ENCODE data around the gene ARPC2.

ARPC2 gene

DNA sequence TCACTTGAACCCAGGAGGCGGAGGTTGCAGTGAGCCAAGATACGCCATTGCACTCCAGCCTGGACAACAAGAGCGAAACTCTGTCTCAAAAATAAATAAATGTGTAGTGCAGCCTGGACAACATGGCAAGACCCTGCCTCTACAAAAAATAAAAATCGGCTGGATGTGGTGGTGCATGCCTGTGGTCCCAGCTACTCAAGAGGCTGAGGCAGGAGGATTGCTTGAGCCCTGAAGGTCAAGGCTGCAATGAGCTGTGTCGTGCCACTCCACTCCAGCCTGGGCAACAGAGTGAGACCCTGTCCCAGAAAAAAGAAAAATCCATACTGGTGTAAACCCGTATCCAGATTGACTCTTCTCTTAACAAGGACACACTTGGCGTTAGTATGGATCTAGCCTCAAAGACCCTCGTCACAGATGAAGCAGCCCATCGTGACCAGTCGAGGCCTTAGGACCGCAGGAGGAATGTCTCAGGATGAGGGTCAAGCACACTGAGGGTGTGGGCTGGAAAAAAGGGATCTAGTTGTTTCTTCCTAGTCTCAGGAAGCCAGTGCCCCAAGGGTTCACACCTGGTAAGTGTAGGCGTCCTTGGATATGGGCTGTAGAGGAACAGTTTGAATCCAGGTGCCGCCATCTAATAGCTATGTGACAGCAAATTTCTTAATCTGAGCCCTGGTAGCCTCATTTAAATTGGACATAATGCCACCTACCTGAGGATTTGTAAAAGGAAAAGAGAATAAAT, 39.8 kb downstream of the ARPC2 start:
- DNase-seq = no peak

DNA sequence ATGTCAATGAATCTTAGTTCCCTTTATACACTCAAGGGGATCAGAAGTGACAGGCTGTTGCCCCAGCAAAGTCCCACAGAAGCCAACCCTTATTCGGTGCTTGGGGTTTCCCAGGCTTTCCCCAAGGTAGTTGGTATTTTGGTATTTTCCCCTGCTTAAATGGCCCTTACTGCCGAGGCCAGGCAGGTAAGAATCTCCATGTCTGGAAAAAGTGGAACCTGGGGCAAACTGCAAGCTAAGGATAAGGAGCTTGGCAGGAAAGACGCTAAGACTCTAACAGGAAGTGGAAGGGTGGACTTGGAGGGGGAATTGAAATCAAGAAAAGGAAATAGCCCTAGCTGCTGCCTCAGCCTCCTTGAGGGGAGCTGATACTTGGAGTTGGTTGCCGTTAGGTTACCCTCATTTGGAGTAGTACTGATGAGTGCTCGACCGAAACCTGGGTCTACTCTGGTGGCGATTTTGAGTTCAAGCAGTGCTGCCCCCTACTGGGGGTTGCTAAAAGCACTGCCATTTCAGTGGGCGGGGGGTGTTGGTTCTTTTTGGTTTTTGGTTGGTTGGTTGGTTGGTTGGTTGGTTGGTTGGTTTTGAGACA, 40.5 kb downstream of the ARPC2 start:
- DNase-seq = no peak

DNA sequence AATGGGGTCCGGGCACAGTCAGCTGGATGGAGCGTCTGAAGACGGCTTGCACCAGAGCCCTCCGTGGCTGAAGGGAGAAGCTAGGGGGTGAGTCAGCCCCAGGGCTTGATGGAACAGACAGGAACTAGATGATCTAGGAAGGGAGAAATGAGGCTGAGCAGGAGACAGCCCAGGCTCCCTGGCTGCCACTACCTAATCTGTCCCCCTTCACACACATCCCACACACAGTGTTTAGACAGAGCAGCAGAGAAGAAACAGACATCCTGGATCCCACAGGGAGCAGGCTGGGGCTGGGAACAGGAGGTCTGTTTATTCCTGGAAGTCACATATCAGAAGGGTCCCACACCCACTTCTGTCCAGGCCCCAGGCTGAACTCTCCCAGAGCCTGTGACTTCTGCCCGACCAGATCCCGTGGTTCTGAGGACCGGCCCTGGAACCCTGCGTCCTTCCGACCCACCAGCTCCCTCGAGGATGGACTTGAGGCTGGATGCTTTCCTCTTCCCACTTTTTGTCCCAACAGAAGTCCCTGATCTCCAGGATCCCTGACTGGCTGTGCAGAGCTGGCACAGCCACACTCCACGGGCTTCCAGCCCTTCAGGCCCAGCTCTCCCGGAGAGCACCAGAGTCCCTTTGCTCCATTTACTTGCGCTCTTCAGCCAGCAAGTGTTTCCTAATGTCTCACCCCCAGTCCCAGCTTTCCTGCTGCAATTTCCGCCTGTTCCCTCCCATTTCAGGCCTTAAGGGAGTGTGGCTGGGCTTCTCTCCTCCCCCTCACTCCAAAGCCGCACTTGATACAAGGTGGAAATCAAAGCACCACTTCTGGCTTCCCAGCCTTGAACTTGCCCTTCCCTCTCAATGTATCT, 42.3 kb downstream of the ARPC2 start:
- no peak for DNase-seq

DNA sequence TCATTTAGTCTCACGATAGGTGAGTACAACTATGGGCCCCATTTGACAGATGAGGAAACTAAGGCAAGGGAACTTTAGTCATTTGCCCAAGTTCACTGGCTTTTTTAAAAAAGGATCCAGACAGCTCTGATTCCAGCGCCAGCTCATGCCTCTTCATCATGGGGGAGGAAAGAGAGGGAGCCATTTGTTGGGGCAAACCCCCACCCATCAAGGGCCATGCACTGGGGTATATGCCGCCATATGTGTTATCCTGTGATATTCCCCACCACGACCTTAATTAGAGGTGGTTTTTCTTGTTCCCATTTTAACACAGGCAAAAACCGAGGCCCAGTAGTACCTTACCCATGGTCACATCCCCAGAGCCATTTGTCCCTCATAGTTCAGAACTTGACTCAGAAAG, 43.2 kb downstream of the ARPC2 start:
- DNase-seq = no peak

DNA sequence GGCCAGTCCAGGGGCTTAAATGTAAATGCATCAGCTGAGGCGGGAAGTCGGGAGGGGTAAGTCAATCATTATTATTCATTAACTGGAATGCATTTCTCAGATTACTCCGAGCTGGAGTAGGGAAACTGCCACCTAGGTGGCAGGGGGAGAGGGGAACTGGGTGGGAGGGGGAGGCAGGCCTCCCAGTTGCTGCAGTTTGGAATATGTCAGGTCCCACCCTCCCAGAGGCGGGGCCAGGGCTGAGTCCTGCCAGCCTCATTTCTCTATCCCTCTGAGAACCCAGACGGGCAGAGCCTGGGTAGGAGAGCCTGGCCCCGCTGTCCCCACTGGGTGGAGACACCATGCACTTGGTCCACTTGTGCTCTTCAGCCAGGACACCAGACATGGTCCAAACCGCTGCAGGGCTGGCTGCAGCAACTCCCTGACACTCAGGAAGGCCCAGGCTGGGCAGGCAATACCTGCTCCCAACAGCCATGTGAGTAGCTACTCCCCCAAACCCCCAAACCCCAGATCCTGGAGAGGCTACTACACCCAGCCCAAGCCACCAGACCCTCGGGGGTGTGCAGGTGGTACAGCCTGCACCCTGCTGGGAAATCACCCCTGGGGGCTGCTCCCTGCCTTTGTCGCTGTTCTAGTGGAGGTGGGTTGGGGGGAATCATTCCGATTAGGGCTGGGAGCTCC, 43.9 kb downstream of the ARPC2 start, which contains the start of gene GPBAR1:
Gene GPBAR1, plus strand, starts transcription at position 274 of the 681 bp plus-strand sequence. CDS start 1,710 bp downstream, outside the sequence.
- DNase-seq = no peak

DNA sequence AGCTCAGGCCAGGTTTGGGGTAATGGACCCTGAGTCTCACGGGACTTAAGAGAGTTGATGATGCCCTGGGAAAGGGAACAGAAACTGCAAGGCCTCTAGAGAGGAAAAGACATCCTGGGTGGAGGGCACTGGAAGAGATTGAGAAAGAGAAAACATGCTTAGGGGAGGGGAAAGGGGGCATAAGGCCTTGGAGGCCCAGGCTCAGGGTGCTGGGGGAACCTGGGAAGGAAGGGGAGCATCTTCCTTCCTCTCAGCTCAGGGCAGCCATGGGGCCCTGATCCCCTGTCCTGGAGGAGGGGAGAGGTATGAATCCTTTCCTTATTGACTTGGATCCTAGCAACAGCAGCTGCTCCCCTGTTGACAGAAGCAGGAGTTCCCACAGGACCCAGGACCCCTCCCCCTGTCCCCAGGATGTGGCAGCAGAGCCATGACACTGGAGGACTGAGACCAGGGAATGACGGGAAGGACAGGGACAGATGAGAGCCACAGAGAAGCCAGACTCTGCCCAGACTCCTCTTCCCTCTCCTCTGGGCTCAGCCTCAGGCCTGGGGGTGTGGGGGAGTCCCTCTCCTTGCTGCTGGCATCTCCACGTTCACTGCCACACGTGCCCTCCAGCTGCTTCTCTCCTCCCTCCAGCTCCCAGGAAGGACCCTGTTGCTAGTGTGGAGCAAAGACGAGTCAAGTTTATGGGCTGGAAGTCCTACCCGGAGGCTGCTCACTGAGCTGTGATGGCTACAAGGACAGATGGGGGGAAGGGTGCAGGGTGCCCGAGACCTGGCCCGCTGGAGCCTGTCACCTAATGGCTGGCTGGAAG, 44.6 kb downstream of the ARPC2 start:
- no peak for DNase-seq

DNA sequence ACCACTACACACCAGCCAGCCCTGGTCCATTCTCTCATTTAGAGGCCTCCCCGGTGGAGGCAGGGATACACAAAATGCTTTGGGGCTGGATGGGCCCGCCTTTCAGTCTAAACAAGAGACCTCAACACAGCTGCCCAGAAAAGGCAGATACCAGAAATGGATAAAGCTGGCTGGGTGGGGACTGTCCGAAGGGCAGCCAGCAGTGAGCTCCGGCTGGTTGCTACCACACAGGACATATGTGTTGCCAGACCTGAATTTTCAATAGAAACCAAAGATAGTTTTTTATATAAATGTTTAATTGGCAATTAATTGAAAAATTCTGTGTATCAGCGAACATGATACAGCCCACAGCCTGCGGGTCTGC, 45.2 kb downstream of the ARPC2 start:
- no peak for DNase-seq

DNA sequence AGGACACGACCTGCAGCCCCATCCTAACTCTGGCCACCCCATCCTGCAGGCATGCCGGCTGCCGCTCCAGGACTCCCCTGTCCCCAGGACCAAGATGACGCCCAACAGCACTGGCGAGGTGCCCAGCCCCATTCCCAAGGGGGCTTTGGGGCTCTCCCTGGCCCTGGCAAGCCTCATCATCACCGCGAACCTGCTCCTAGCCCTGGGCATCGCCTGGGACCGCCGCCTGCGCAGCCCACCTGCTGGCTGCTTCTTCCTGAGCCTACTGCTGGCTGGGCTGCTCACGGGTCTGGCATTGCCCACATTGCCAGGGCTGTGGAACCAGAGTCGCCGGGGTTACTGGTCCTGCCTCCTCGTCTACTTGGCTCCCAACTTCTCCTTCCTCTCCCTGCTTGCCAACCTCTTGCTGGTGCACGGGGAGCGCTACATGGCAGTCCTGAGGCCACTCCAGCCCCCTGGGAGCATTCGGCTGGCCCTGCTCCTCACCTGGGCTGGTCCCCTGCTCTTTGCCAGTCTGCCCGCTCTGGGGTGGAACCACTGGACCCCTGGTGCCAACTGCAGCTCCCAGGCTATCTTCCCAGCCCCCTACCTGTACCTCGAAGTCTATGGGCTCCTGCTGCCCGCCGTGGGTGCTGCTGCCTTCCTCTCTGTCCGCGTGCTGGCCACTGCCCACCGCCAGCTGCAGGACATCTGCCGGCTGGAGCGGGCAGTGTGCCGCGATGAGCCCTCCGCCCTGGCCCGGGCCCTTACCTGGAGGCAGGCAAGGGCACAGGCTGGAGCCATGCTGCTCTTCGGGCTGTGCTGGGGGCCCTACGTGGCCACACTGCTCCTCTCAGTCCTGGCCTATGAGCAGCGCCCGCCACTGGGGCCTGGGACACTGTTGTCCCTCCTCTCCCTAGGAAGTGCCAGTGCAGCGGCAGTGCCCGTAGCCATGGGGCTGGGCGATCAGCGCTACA, 45.9 kb downstream of the ARPC2 start:
- no peak for DNase-seq

DNA sequence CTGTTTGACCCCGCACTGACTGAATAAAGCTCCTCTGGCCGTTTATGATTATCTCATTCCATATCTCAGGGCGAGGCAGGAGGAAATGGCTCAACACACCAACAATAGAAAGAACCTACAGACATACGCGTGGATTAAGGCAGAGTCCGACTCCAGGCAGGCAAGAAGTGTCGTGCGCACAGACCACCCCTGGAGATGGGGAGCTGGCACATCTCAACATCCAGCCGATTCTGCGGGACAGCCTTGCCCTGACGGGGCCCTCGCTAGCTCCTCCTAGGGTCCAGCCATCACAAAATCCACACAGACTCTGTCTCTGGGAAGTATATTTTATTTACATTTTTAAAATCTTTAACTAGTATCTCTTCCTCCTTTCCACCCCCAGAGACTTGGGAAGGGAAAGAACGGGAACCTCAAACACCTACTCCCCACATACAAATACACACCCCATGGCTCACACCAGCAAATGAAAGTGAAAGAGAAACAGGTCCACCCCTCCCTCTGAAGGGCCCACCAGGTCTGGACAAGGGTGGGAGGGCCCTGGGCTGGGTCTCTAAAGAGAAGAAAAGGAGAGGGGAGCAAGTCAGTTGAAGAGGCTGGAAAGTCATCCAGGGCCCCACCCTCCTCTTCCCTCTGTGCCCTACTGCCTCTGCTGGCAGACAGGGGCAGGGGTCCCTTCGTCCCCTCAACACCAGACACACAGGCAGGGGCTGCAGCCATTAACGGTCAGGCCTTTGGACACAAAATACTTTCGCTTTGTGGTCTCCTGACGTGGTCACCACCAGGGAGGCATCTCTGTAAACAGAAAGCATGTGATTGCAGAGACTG, 47.0 kb downstream of the ARPC2 start:
- DNase-seq = no peak

DNA sequence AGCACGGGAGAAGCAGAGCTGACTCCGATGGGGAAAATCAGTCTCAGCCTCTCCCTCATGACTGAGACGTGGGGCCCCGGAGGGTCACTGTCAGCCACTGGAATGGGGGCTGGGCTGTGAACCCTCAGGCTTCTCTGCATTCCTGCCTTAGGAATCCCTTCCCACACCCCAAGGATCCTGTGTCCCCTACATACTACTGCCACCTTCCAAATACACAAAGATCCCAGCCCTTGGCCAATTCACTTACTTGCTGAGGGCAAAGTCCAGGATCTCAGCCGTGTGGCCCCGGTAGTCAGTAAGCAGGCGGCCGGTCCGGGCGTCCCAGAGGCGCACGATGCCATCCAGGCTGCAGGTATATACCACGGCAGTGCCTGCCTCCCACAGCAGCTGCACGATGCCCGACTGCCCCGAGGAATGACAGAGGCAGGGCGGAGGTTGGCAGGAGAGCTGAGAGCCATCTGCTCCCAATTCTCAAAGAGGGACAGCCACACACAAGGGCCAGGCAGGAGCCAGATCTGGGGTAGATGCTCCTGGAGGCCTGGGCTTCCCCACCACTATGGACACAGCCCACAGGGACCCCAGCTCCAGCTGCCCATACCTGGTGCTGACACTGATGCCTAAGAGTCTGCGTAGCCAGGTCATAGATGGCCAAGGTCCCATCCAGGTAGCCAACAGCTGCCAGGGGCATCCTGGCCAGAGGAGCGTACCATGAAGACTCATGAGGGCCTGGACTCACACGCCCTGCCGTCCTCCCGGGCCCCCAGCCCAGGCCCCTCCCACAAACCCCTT, 48.0 kb downstream of the ARPC2 start:
- no peak for DNase-seq

DNA sequence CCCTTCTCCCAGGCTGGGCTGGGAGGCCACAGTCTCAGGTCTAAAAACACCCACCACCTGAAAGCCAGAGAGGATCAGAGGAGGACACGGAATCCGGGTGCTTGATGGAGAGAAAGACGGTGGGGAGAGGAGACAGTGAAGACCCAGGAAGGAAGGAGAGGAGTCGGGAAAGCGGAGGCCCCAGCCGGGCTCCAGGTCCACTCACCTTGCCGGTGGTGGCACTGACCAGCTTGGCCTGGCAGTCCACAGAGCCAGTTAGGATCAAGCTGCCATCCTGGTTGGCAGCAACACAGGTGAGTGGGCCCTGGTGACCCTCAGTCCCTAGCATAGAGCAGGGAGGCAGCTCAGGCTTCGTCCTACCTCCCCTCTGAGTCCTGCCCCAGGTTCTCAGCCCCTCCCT, 48.6 kb downstream of the ARPC2 start:
- no peak for DNase-seq

DNA sequence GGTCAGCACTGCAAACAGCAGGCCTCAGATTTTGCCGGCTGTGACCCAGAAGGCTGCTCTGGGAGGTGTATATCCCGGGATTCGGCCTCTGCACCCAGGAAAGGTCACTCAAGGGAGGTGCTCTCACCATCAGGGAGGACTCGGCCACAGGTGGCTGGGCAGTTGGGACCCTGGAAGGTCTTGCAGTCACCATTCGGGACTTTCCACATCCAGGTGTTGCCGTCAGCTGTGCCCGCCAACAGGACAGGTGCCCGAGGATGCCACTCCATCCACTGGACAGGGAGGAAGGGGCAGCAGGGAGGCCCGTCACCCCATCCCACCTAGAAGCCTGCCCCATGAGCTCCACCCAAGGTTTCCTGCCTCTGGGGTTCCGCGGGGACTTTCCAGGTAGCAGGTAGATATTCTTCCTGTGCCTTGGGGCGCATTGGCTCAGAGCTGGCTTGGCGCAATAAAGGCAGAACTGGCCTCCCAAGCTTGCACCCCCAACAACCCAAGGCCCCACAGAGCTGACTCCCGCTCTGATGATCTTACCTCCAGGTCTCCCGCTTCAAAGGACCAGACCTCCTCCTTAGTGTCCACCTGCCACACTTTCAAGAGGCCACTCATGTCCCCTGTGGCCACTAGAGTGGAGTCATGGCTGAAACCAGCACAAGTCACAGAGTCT, 49.5 kb downstream of the ARPC2 start:
- DNase-seq = no peak

DNA sequence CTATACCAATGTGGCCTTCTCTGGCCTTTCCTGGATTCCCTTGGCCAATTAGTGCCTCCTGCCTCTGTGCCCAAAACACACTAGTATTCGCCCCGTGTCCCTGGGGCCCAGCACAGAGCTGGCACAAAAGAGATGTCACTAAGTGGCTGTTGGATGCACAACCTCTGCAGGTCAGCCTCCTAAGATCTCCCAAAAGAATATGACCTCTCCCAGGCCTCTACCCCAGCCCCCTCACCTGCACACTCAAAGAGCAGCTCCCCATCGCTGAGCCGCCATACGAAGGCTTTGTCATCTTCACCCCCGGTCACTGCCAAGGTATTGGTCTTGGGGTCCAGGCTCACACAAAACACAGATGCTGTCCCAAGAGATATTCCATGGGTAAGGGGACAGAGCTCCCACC, 50.3 kb downstream of the ARPC2 start:
- DNase-seq = no peak

DNA sequence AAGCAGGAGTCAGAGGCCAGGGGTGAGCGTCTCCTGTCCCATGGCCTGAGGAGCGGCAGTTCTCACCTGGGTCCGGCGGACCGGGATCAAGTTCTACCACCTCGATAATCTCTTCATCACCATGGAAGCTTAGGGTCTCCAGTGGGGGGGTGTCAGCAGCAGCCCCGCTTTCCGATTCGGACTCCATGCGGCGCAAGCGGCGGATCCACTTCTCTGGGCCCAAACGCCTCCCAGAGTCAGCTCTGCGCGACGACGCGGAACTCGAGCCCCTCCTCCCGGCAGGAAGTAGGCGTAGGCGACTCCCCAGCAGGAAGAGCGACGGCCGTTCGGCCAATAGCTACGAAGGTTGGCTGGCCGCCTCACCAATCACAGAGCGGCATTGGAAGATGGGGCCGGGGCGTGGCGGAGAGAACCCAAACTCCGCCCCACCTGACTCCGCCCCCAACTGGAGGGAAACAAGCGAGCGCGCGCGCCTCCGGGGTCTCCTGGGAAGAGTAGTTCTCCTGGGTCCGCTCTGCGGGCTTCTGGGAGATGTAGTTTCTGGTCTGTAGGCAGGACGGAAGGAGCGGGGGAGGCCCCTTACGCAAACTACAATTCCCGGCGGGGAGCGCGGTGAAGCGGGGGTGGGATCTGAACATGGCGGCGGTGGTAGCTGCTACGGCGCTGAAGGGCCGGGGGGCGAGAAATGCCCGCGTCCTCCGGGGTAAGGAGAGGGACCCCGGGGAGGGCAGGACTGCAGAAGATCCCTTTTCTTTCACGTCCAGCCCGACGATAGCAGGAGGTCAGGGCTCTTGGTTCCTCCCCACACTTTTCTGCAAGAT, 53.1 kb downstream of the ARPC2 start, which contains the start of the genes AAMP and PNKD:
Gene AAMP, minus strand, starts transcription at position 238 of the 821 bp plus-strand sequence. Its CDS starts 51 bp downstream, at position 187.
Gene PNKD, plus strand, starts transcription at position 620 of the 821 bp plus-strand sequence. Its CDS starts 17 bp downstream, at position 637.
- peak; percentile 99 for DNase-seq

DNA sequence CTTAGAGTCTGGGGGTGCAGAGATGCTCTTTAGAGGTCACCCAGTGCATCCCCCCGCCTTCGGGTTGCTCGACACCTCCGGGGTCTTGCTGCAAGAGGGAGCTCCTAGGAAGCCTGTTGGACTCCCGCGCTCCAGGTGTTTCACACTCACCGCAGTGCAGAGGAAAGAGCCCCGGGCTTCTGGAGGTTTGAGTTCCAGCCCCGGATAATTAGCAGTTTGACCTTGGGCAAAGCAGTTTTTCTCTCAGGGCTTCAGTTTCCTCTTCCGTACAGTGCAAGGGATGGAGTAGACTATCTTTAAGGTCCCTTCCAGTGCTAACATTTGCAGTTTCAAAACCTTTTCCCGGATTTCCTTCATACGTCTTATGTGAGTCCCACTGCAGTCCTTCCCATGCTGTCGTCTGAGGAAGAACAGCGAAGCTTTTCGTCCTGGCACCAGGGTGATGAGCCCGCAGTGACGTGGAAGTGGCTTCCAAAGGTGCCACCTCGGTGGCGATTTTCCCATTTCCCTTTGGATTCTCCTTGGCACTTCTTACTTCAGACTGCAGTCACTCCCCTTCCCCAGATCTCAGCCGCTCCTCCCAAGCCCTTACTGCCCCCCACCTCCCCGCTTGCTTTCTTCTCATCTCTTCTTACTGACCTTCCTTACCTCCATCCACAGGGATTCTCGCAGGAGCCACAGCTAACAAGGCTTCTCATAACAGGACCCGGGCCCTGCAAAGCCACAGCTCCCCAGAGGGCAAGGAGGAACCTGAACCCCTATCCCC, 53.9 kb downstream of the ARPC2 start:
- DNase-seq = no peak

DNA sequence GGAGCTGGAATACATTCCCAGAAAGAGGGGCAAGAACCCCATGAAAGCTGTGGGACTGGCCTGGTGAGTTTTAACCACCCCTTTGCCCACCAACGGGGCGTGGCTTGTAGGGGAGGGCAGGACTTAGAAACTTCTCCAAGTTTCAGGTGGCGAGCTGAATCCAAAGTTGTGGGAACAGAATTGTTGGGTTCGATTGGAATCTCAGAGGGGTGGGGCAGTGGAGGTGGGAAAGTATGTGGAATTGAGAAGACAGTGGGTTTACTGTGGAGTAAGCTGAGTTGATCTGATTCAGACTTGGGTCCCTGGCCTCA, 54.5 kb downstream of the ARPC2 start:
- DNase-seq = no peak

Data from NCI-H1694 treated with DMSO at 0.1 percent for 48 hours (cell line).